Hematopoietic multipotent progenitor cell treated with erythropoietin and hydrocortisone succinate and interleukin-3 and kit ligand, for 6 days (in vitro differentiated cells): ENCODE measurements around the gene SLC9C1.
"Not testable (repeated sequence)": the region's sequence is repeated elsewhere in the genome, so short reads cannot be mapped to it uniquely, and the experiment has no call there.

Experiments used
- DNase-seq: peaks from one replicate; pipeline ENCODE4 v3.0.0-alpha.2; 2015

SLC9C1 gene

DNA sequence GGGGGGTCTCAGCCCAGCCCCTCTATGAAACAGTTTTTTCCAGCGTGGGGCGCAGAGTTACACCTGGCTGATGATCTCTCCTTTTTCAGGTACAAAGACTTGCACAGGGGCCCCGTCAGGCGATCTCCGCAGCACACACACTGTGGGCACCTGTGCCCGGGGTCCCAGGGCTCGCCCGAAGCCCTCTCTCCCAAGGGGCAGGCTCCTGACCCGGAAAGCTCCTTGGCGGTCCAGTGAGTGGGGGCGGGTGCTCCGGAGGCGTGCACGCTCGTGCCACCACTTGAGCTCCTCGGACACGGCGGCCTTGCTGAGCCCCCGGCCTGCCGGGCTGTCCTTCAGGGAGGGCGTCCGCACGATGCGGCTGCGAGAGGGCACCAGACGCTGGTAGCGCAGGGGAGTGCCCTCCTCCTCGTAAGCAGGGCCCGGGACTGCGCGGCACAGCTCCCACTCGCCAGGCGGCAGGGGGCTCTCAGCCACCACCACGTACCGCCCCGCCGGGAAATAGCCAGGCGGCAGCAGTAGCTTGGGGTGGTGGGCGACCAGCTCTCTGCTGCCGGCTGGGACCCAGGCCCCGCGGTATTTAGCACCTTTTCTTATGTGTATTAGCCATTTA lies 108.5 kb downstream of the SLC9C1 start:
- not testable (repeated sequence) for DNase-seq

DNA sequence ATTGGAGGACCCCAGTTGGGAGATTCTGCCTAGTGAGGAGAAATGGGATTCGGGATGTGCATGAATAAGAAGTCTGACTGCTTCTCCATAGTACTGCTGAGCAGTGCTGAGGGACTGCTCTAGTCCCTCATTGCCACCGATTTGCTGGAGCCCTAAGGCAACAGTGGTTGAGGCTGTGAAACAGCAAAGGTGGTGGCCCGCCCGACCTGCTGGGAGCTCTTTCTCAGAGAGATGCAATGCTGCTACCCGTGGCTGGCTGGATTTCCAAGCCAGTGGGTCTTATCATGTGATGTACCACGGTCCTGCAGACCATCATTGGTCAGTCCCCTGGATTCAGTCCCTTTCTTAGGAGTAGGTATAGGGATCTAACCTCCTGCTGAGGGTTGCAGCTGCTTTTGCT lies 118.4 kb downstream of the SLC9C1 start:
- no peak for DNase-seq

DNA sequence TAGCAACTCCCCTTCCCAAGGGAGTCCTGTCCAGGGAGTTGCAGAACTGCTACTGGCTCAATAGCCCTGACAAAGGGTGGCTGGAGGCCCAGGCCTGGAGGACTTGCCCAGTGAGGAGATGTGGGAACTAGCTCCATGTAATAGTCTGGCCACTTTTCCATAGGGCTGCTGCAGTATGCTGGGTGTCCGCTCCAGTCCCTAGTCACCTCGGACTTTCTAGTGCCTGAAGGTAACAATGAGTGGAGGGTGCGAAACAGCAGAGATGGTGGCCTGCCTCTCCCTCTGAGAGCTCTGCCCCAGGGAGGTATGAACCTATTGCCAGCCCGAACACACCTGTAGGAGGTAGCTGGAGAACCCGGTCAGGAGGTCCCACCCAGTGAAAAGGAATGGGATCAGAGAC lies 119.0 kb downstream of the SLC9C1 start:
- DNase-seq = no peak

DNA sequence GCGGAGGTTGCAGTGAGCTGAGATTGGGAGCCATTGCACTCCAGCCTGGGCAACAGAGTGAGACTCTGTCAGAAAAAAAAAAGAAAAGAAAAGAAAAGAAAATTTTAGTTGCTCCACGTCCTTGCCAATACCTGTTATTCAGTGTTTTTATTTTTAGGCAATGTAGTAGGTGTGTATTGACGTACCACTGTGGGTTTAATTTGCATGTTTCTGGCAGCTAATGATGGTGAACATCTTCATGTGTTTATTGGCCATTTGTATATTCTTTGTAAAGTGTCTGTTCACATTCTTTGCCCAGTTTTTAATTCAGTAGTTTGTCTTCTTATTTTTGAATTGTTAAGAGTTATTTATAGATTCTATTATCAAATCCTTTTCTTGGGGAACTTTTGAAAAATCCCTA lies 122.9 kb downstream of the SLC9C1 start:
- no peak for DNase-seq

DNA sequence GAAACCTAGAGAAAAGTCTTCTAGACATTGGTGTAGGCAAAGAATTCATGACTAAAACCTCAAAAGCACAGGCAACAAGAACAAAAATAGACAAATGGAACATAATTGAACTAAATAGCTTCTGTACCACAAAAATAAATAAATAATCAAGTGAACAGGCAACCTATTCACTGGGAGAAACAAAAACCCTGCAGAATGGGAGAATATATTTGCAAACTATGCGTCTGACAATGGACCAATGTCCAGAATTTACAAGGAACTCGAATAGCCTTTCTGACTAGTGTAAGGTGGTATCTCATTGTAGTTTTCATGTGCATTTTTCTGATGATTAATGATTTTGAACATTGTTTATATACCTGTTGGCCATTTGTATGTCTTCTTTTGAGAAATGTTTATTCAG lies 124.0 kb downstream of the SLC9C1 start:
- DNase-seq = no peak

DNA sequence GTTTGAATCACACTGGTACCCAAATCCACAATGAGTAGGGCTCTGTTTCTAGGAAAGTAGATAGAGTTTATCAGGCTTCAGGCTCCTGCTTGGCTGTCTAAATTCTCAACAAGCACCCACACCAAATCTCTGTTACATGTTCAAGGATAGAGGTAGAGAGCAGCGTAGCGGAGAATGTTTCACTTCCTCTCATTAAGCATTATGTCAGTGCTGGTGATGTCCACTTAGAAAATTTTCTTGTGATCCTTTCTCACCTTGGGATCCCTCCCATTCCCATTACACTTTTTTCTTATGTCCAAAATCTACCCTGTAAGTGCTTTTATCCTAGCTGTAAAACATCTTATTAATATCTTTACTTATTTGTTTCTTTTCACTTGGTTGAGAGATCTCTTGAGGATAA lies 126.3 kb downstream of the SLC9C1 start:
- no peak for DNase-seq

DNA sequence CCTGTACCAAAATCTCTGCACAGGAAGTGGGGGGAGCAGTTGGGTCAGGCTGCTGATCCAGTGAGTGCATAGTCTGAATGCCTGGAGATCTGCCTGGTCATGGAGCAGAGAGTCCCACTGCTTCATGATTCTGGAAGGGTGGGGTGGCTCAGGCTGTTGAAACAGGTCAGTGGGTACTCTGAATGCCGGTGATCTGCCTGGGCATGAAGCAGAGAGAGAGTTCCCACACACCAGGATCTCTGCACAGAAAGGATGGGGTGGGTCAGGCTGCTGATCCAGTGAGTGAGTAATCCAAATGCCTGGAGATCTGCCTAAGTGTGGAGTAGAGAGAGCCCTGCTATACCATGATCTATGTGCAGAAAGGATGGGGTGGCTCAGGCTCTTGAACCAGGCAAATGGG lies 144.9 kb downstream of the SLC9C1 start:
- DNase-seq = no peak

DNA sequence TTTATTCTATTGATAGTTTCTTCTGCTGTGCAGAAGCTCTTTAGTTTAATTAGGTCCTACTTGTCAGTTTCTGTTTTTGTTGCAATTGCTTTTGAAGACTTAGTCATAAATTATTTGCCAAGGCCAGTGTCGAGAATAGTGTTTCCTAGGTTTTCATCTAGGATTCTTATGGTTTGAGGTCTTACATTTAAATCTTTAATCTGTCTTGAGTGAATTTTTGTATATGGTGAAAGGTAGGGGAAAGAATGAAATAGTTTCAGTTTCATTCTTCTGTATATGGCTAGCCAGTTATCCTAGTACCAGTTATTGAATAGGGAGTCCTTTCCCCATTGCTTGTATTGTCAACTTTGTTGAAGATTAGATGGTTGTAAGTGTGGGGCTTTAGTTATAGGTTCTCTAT lies 150.3 kb downstream of the SLC9C1 start:
- no peak for DNase-seq

DNA sequence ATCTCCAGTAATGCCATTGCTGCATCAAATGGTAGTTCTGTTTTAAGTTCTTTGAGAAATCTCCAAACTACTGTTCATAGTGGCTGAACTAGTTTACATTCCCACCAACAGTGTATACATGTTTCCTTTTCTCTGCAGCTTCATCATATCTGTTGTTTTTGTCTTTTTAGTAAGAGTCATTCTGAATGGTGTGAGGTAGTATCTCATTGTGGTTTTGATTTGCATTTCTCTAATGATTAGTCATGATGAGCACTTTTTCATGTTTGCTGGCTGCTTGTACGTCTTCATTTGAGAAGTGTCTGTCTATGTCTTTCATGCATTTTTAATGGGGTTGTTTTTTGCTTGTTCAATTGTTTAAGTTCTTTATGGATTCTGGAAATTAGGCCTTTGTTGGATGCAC lies 150.8 kb downstream of the SLC9C1 start:
- DNase-seq = no peak

DNA sequence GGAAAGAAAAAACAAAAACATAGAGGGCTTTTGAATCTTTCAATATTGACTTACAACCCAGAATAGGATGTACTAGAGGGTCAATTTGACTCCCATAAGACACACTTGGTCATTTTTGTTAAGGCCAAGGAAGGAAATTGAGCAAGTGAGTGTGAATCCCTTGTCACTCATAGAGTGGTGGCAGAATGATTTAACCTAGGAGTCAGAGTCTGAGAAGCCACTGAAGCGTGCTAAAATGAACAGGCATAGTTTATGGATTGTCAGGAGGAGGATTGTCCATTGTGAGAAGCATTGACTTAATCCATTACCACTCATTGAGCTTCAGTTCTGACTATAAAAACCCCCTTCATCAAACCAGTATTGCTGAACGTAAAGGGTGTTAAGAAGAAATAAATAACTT lies 152.7 kb downstream of the SLC9C1 start:
- no peak for DNase-seq

DNA sequence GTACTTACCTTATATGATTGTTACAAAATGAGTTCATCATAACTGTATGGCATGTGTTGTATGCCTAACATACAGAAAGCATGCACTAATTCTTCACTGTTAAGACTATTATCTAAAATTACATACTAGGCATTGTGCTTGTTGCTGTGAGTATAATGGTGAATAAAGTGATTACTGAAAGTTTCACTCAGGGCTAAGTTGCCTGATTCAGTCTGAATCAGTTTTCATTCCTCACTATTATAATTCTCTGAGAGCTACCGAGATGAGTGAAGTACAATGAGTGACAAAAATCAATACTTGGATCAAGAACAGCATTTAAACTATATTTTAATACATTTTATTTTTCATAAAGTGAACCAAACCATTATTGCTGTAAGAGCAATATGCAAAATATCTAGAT lies 153.4 kb downstream of the SLC9C1 start:
- DNase-seq = no peak

DNA sequence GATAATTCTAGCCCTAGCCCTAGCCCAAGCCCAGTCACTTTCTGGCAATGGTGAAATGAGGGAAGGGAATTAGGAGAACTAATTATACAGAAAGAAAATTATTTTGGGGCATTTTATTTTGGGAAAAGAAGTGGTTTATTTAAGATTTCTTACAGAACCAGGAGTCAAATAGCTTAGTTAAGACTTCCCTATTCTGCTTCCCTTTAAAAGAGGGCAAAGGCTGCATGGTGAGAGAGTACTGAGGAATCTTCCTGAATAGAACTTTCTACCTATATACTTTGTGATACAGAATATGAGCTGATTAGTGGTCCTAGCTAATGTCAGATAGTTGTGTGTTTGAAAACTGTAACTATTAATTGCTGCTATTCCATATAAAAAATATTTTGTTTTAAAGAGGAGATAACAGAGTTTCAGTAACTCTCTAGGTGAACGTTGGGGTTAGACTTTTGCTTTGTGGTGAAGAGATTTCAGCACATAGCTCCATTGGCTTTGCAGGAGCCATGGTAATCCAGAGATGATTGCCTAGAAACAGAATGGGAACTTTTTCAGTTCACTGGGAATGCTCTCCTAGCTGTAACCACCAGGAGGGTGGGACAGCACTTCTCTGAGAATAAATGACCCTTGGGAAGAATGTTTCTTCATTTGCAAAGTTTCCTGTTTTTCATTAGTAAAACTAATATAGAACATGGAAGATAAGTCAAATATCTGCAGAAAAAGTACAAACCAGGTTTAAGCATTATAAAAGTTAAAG lies 155.6 kb downstream of the SLC9C1 start:
- no peak for DNase-seq

DNA sequence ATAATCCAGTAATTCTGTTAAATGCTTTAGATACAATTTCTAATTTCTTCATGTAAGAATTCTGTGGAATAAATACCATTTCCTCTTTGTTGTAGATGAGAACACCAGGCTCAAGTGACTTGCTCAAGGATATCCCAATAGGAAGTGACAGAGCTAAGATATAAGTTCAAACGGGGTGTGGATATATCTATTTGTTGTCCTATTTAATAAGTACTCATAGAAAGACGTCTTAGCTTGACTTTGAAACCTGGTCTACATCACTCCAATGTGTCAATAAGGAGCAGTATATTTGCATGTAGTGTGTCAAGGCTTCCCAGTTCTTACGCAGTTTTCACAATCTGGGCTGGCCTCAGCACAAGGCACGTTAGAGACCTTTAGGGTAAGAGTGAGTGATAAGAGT lies 156.2 kb downstream of the SLC9C1 start:
- no peak for DNase-seq

DNA sequence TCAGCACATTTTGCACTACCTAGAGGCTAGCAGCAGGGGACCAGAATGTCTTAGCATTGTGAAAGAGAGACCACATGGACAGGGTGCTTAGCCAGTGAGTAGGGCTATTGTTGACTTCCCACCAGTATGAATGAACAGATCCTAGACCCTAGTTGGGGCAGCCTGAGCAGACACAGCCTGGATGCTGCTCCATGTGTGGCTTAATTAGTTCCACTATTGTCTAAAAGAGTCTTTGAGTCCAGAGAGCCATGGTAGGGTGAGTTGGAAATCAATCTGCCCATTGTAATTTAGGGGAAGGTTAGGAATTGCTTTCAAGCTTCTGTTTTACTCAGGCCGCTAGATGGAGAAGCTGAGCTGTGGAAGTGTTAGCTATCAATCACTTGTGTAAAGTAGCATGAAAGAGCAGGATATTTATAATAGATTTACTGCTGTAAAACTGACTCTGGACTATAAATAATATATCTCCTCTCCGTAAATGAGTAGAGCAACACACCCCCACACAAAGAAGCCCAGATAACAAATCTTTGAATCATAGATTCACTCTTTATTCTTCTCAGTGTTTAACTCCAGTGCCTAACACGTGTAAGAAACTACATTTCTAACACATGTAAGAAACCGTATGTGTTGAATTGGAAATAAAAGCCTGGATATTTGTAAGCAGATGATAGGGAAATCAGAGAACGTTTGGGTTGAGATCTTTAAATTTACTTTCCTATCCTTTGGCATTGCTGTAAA lies 156.9 kb downstream of the SLC9C1 start:
- DNase-seq = peak; percentile 78

DNA sequence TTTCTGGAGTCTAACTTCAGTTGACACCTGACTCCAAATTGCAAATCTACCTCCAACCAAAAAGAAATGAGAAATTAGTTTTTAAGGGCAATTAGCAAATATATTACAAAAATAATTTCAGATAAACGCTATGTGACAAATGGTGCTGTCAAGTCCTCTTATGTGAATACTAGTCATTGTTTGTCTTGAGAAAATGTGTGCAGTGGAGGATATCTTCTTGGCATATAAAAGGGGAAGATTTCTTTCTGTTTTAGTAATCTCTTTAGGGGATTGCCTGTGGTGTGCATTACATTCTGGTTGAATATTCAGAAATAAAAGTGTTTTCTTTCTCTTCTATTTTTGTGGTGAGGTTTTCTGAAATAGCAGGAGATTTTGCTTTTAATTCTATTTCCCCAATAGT lies 158.0 kb downstream of the SLC9C1 start:
- DNase-seq = no peak

DNA sequence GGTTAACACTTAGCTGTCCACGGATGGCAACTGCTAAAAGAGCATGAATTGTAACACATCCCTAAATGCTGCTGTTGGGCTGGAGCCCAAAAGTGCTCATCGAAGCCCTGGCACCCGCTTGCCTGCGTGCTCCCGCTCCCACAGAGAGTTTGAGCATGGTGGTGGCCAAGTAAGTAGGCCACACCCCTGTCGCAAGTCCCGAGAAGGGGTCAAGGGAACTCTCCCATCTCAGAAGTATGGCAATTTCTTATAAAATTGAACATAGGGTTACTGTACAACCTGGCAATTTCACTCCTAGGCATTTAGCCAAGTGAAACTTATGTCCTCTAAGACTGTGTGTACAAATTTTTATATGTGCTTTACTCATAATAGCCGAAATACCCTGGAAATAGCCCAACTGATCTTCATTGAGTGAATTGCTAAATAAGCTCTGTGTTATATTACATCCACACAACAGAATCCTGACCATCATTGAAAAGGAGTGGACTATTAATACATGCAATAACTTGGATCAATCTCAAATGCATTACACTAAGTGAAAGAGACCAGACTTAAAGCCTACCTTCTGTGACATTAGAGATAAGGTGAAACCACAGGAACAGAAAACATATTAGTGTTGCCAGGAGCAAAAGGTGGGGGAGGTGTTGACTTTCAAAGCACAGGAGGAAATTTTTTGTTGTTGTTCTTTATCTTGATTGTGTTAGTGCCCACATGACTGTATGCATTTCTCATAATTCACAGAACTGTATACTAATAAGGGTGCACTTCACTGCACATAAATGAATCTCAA lies 159.5 kb downstream of the SLC9C1 start:
- DNase-seq = peak; percentile 89

DNA sequence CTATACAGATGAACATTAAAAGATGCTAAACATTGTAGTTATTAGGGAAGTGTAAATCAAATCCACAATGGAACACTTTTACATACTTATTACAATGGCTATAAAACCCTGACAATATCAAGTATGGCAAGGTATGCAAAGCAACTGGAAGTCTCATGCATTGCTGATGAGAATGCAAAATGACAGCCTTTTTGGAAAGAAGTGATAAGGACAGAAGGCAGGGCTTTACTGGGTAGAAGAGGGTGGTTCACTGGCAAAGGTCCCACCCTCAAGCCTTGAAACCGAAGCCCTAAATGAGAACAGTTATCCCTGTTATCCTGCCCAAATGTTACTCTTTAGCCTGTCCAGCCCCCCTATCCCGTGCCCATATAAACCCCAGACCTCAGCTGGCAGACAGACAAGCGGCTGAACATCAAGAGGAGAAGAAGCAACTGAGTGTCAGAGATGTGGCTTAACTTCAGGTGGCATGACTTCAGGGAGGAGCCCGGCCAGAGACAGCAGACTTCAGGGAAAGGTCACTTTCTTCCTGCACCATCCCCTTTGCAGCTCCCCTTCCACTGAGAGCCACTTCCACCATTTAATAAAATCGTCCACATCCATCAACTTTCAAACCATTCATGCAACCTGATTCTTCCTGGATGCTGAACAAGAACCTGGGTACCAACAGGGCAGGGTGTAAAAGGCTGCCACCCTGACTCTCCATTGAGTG lies 160.2 kb downstream of the SLC9C1 start:
- peak; percentile 87 for DNase-seq

DNA sequence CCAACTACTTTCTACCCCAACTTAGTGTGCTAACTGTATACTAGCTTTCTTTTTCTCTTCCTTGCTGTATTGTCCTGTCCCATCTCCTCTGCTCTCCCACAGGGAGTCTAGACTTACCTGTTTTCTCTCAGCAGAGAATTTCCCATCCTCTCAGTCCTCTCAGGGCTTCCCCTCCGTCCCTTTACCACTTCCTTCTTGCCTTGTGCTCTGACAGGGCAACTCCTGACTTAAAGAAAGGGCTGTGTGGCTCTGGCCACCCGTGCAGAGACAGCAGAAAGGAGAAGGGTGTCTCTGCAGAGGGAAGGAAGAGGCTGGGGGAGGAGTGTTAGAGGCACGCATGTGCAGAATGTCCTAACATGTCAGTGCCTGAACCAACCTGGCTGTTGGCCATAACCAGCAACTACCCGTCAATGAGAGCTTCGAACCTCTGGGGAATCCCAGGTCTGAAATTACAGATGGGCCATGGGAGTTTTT lies 161.0 kb downstream of the SLC9C1 start, which contains the start of gene GCSAM:
TSS of gene GCSAM (minus strand) at position 274 of the 474 bp plus-strand sequence. CDS start at position 146, 128 bp downstream.
- peak; percentile 74 for DNase-seq

DNA sequence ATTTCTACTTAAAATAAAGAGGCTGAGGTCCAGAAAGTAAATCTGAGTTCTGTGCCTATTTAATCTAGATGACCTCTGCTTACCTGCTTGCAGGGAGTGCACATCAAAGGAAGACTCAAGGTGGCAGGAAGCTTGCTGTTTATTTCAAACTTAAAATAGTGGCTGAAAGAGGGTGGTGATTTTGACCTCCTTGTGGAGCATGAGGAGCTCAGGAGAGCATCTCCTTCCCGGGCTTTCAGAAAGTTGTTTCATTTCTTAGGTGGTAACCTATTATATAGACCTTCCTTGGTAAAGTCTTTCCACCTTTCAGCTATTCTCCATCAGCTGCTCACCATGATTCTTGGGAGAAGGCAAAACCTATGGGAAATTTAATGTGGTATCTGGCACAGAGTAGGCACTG lies 161.5 kb downstream of the SLC9C1 start:
- no peak for DNase-seq

DNA sequence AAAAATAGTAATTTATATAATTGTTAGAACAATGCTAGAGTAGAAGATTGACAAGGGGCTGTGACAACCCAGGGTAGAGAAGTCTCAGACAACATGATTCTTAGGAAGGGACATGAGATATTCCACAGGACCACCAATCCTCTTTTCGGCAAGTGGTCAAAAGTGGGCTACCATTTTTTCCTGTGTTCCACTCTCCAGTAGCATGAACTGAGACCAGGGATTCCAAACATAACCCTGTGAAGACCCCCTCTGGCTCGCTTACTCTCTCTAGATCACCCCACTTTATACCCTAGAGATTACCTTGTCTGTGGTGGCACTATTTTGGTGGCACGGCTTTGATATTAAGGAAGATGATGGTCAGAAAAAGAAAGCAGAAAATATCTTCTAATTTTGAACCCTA lies 161.9 kb downstream of the SLC9C1 start:
- no peak for DNase-seq

DNA sequence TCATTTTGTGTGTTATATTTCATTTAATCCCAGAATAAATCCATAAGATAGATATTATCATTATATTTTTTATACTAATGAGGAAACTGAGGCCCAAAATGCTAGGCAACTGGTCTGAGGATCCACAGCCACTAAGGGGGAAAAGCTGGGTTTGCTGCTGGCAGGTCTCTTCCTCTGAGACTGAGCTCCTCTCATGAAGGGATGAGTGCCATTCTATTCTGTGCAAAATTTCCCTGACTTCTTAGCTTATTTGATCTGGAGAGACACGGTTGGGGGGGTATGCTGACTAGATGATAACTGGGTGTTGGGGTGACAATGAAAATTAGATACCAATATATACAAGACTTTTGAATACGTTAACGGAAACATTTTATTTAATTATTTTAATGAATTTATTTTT lies 162.9 kb downstream of the SLC9C1 start:
- no peak for DNase-seq

DNA sequence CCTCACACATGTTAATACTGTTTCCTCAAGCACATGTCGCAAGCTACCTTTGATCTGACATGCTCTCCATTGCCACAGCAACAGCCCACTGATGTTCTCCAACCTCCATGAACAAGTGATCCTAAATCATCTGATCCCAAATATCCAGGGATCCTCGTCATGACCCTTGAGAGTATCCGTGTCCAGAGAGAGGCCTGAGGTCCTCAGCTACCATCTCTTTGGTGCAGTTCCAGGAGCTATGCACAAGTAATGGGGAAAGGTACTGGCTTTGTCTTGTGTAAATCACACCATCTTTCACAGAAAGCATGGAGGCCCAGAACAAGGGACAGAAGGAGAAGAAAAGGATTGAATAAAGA lies 163.4 kb downstream of the SLC9C1 start:
- no peak for DNase-seq
